NT2/D1 (cell line): ENCODE results near the gene C9orf50.

Source experiments
- YY1 ChIP-seq: IDR thresholded peaks from 2 replicates; pipeline ENCODE4 v1.6.1; 2011; ENCODE audit not compliant: insufficient read length, insufficient read depth
- ZNF274 ChIP-seq: IDR thresholded peaks from 2 replicates; pipeline ENCODE4 v1.6.1; 2011; ENCODE audit warnings: mild to moderate bottlenecking, low read depth, low read length

DNA sequence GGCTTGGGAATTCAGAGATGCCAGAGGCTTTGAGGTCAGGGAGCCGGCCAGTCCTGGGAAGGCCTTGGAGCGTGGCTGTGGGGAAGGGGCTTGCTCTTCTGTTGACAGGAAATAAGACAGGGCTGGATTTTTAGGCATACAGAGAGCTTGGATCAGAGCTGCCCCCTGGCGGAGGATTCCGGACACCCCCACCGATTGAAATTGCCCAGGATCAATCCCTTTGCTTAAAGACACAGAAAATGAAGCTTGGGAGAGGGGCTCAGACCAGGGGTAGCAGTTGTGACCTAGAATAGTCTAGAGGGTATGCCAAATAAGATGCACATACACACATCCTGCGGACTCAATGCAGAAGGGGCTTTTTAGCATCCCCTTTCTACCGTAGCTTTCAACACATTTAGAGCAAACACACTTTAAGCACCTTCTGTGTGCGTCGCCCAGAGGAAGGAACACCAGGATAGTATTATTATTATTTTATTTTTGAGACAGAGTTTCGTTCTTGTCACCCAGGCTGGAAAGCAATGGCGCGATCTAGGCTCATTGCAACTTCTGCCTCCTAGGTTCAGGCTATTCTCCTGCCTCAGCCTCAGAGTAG is 3.4 kb upstream of the C9orf50 start:
- no peak for TF ChIP-seq ZNF274
- no peak for TF ChIP-seq YY1
